ENCODE results near the gene SGCD.

Gene SGCD

DNA sequence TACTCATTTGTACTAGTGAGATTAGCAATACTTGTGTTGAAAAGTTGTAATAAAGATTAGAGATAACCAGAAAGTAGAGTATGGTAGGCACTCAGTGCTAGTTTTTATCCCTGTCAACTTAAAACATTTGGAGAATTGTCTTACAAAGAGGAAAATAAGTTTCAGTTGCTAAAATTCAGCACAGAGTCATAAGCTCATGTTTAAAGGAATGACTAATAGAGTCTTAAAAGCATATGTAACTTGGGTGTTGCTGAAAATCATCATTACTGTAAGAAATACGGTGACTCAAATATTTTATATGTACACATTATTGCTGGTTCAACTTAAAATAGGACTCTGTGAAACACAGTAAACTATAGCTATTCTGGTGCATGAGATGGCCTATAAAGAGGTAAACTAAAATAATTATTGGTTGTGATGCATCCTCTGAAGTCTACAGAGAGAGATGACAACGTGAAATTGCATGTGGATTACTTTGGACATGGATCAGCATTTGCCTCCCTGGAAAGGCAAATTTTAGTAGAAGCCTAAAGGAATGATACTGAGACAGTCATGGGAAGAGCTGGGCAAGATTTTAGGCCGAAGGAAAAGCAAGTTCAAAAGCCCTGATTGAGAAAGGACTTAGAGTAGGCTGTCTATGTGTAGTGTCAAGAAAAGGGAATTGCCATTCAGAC lies 34.6 kb downstream of the SGCD start:
- no peak for TF ChIP-seq CTCF (IDR thresholded peaks at IDR 0.05)

GRCh38 chr5:156363861-156364260 lies 36.9 kb downstream of the SGCD start:
- no peak for TF ChIP-seq CTCF (IDR thresholded peaks at IDR 0.05)

- no peak for TF ChIP-seq CTCF (IDR thresholded peaks at IDR 0.05)
Observed at GRCh38 chr5:156366521-156366920, 39.6 kb downstream of the SGCD start.

GRCh38 chr5:156367597-156367996 lies 40.6 kb downstream of the SGCD start:
- no peak for TF ChIP-seq CTCF (IDR thresholded peaks at IDR 0.05)

DNA sequence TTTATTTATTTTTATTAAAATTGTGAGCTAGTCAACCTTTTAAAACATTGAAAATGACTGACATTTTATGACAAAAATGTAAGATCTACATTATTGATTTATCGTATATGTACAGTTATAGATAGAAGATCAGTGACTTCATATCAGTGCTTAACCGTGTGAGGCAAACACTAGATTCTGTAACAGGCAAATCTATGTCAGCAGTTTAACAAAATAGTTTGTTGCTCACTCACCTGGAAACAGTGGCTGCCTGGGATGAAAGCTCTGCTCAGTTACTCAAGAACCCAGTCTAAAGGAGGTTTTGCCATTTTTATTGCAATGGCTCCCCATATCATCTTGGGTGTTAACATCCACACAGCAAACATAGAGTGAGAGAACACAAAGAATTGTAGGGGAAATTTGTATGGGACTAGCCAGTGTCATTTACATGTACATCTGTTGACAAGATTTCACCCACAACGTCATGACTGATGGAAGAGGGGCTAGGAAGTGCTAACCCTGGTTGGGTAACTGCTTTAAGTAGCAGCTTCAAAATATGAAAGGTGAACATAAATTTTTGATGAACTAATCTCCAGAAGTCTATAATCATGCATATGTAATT lies 49.0 kb downstream of the SGCD start:
- no peak for TF ChIP-seq CTCF (IDR thresholded peaks at IDR 0.05)

DNA sequence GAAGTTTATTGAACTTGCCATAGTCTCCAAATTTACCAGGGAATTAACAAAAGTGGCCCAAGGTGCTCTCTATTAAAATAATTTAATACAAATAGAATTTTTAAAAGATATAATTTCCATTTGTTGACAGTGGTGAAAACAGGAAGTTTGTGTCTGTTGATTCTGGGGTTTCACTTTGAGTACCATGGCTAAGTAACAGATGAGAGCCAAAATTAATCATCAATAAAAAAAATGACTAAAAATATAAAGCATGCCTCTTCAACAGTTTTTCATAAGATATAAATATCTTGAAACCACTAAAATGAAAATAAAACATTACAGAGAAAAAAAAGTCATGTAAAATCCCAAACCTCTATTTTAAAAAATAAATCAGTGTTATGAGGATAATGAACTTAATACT lies 49.8 kb downstream of the SGCD start:
- no peak for TF ChIP-seq CTCF (IDR thresholded peaks at IDR 0.05)

DNA sequence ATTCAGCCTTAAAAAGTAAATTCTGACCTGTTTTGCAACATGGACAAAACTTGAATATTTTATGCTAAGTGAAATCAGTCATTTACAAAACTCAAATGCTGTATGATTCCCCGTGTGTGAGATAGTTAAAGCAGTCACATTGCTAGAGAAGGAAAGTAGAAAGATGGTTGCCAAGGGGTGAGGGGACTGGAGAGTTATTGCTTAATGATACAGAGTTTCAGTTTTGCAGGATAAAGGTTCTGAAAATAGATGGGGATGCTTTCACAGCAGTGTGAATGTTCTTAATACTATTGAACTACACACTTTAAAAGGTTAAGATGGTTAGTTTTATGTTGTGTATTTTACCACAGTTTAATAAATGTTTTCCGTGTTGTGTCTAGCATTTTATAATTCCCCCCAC lies 51.2 kb downstream of the SGCD start:
- no peak for TF ChIP-seq CTCF (IDR thresholded peaks at IDR 0.05)
